ENCODE measurements around the gene EHBP1L1. TPM values are rescaled to one million over a fixed set of nuclear protein-coding genes. Genes with fewer than 3 reads are reported as not detected.
"Not testable (repeated sequence)": the region's sequence is repeated elsewhere in the genome, so short reads cannot be mapped to it uniquely, and the experiment has no call there.

EHBP1L1 gene
- total RNA-seq, 1 donor from 2014 or later: 26.1 TPM

- TF ChIP-seq, protein P1, sequence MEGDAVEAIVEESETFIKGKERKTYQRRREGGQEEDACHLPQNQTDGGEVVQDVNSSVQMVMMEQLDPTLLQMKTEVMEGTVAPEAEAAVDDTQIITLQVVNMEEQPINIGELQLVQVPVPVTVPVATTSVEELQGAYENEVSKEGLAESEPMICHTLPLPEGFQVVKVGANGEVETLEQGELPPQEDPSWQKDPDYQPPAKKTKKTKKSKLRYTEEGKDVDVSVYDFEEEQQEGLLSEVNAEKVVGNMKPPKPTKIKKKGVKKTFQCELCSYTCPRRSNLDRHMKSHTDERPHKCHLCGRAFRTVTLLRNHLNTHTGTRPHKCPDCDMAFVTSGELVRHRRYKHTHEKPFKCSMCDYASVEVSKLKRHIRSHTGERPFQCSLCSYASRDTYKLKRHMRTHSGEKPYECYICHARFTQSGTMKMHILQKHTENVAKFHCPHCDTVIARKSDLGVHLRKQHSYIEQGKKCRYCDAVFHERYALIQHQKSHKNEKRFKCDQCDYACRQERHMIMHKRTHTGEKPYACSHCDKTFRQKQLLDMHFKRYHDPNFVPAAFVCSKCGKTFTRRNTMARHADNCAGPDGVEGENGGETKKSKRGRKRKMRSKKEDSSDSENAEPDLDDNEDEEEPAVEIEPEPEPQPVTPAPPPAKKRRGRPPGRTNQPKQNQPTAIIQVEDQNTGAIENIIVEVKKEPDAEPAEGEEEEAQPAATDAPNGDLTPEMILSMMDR (conservative IDR thresholded peaks at IDR 0.05; ENCODE audit: low read depth, low read length): no peak
- DNase-seq (ENCODE audit: low read depth): no peak
- H3K4me3 ChIP-seq (ENCODE audit: low read depth, low read length): no peak overlapping the region
Measured at GRCh38 chr11:65562788-65563187, 13.1 kb upstream of the EHBP1L1 start.

GRCh38 chr11:65563601-65564000, 12.3 kb upstream of the EHBP1L1 start:
- DNase-seq (ENCODE audit: low read depth): no peak
- TF ChIP-seq, protein P1 (conservative IDR thresholded peaks at IDR 0.05; ENCODE audit: low read depth, low read length): no peak
- no peak overlapping the region for H3K4me3 ChIP-seq (ENCODE audit: low read depth, low read length)

- not testable (repeated sequence) for DNase-seq (ENCODE audit: low read depth); H3K4me3 ChIP-seq (ENCODE audit: low read depth, low read length)
Measured at GRCh38 chr11:65564879-65565559, 10.8 kb upstream of the EHBP1L1 start.

DNA sequence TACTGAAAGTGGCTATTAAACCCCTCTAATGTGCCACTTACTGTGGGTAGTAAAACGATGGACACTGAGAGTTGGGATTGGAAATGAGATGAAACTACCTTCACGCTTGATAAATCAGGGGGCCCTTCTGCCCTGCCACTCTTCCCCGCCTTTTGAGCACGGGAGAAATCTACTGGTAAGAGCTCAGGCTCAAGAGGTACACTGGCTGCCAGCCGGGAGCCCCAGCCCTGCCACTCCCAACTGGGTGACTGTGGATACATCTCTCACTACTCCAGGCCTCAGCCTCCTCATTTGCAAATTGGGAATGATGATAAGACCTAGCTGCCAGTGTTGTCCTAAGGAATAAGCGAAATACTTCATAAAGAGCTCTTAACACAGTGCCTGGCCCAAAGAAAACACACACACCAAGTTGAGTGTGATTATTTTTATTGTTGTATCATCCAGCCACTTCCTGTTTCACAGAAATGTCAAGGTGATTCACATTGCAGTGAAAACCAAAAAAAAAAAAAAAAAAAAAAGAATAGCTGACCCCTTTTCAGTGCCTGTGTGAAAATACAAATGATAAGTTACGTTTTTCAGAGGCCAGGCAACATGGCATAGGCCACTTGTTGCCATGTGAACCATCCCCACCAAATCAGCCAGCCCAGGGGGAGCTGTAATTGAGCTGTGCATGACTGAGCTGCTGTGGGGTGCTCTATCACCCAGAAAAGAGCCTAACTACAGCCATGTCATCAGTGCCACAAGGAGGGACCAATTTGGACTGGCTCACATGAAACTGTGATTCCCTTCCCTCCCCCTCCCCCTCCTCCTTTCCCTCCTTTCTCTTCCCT, 10.0 kb upstream of the EHBP1L1 start:
- no peak overlapping the region for H3K4me3 ChIP-seq (ENCODE audit: low read depth, low read length)
- no peak for DNase-seq (ENCODE audit: low read depth)
- TF ChIP-seq, protein P1 (conservative IDR thresholded peaks at IDR 0.05; ENCODE audit: low read depth, low read length): no peak

DNA sequence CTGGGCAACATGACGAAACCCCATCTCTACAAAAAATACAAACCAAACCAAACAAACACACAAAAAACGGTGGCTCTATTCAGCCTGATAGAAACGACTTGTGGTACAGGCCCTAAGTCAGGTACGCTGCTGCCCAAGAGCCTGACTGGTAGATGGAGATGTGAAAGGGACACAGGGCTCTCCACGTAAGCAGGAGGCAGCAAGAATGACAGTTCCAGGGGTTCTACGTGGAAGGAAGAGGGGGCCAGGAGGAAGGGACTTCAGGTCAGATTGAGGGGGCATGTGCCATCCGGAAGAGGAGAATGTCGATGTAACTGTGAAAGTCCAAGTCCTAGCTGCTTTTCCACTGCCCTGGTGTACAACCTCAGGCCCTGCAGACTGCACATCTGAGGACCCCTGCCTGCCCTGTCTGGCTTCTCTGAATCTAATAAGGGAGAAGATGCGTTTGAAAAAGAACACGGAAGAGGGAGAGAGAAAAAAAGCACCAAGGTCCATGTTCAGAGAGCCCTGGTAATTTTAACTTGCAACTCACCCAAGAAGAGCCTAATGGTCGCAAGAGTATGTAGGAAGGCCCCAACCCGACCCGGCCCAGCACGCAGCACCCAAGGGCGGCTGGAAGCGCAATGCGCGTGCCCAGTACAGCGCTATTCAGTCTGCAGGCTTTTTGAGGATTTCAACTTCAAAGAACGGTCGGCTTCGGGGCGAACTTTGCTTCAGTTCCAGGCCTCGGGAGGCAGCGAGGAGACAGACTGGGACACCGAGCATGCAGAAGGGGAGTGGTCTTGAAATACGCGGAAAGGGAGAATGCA, 6.5 kb upstream of the EHBP1L1 start:
- peak overlapping the region; percentile 84 for H3K4me3 ChIP-seq (ENCODE audit: low read depth, low read length)
- TF ChIP-seq, protein P1 (conservative IDR thresholded peaks at IDR 0.05; ENCODE audit: low read depth, low read length): no peak
- no peak for DNase-seq (ENCODE audit: low read depth)

GRCh38 chr11:65569973-65570918, 5.6 kb upstream of the EHBP1L1 start, which contains the start of gene ZNRD2:
TSS of gene ZNRD2 (plus strand) at chr11:65570477. CDS start at chr11:65570492, 15 bp downstream.
- H3K4me3 ChIP-seq (ENCODE audit: low read depth, low read length): peak within 1 kb of the TSS; percentile 84
- TF ChIP-seq, protein P1 (conservative IDR thresholded peaks at IDR 0.05; ENCODE audit: low read depth, low read length): peak; percentile 48
- peak; percentile 85 for DNase-seq (ENCODE audit: low read depth)

Data from epithelial cell of proximal tubule (primary cell).